HCT116 (cell line): ENCODE data around the gene MEI1. TPM values are rescaled to one million over a fixed set of nuclear protein-coding genes. Genes with fewer than 3 reads are reported as not detected.

Experiments
- ATAC-seq: fragments of 200-7000 bp; cut with Tn5 transposase; 2 replicates; pipeline ENCODE4 v1.9.1; 2020; ENCODE audit warnings: mild to moderate bottlenecking, moderate library complexity
- BruUV-seq: library from RNA; stranded (reverse); fragments of 400-500 nt; replicated peaks from 2 replicates; lab custom pipeline; 2021; lab: Mats Ljungman, UMichigan
- CTCF ChIA-PET: fragments of 300-600 bp; sonication (Branson Sonifier 250); formaldehyde crosslinking; loops from one replicate; lab custom pipeline; 2021; ENCODE audit warnings: antibody characterized with exemption; lab: Charles Lee
- POLR2A ChIA-PET: fragments of 300-600, 350-600 bp; sonication (Branson Sonifier 250); formaldehyde crosslinking; loops from one replicate; lab custom pipeline; 2021; ENCODE audit warnings: antibody characterized with exemption; lab: Charles Lee
- RAD21 ChIA-PET, 2 experiments: fragments of 300-600 bp; sonication (Branson Sonifier 250); formaldehyde crosslinking; loops; one replicate each; lab custom pipeline; 2023; ENCODE audit warnings: low total read pairs in 2 of 2; ENCODE audit not compliant: uncharacterized antibody in 2 of 2, unreplicated experiment in 2 of 2, low non-redundant PET in 1 of 2; lab: Charles Lee
- DNase-seq: peaks from one replicate; pipeline ENCODE4 v3.0.0-alpha.2; 2010; ENCODE audit warnings: low read depth, low spot score
- H2AFZ ChIP-seq: fragments of 200-600 bp; shearing (Covaris generic), sonication (generic); 2 replicates; pipeline ENCODE4 v1.6.1; 2017; ENCODE audit warnings: low read depth, mixed run types, mixed read lengths, antibody characterized with exemption, low read length; ENCODE audit not compliant: poor library complexity, severe bottlenecking
- H3K27ac ChIP-seq: 2 replicates; pipeline ENCODE4 v1.5.1; 2012; ENCODE audit warnings: low read depth, low read length
- H3K27me3 ChIP-seq: fragments of 200-600 bp; sonication (generic); 2 replicates; pipeline ENCODE4 v1.6.1; 2016; ENCODE audit warnings: mixed run types, low read length, mixed read lengths; ENCODE audit not compliant: insufficient read depth
- H3K36me3 ChIP-seq, 2 experiments: fragments of 200-500 bp in 1 of 2; fragments of 200-600 bp in 1 of 2; sonication (Bioruptor generic) in 1 of 2; sonication (generic) in 1 of 2; 2 replicates each; pipeline versions ENCODE4 v1.5.1 to v1.6.1; 2014 to 2016; ENCODE audit warnings: low read length in 2 of 2, inconsistent platforms in 1 of 2, mixed read lengths in 1 of 2, mixed run types in 1 of 2; ENCODE audit not compliant: insufficient read depth in 2 of 2, control insufficient read depth in 1 of 2
- H3K4me1 ChIP-seq, 2 experiments: fragments of 200-600 bp in 1 of 2; sonication (generic) in 1 of 2; 2 replicates each; pipeline versions ENCODE4 v1.5.1 to v1.6.1; 2012 to 2017; ENCODE audit warnings: low read length in 2 of 2, inconsistent platforms in 1 of 2, mild to moderate bottlenecking in 1 of 2, mixed read lengths in 1 of 2, mixed run types in 1 of 2, moderate library complexity in 1 of 2; ENCODE audit not compliant: insufficient read depth in 2 of 2, control insufficient read depth in 1 of 2
- H3K4me2 ChIP-seq: fragments of 200-600 bp; sonication (generic); 2 replicates; pipeline ENCODE4 v1.6.1; 2017; ENCODE audit warnings: mixed run types, low read length, mixed read lengths
- H3K4me3 ChIP-seq, 2 experiments: fragments of 200-600 bp in 1 of 2; sonication (generic) in 1 of 2; replicated peaks in 1 of 2; 2 replicates each; pipeline ENCODE4 v1.5.1; 2011 to 2016; ENCODE audit warnings: low read length in 2 of 2, control low read depth in 1 of 2, low read depth in 1 of 2, mild to moderate bottlenecking in 1 of 2, mixed read lengths in 1 of 2, mixed run types in 1 of 2
- H3K79me2 ChIP-seq: fragments of 200-600 bp; sonication (generic); 2 replicates; pipeline ENCODE4 v1.6.1; 2017; ENCODE audit warnings: mild to moderate bottlenecking, mixed run types, low read length, moderate library complexity, mixed read lengths; ENCODE audit not compliant: insufficient read depth
- H3K9ac ChIP-seq: fragments of 200-600 bp; sonication (generic); 2 replicates; pipeline ENCODE4 v1.6.1; 2016; ENCODE audit warnings: low read length, mixed read lengths
- H3K9me2 ChIP-seq: fragments of 200-600 bp; sonication (generic), shearing (Covaris generic); 2 replicates; pipeline ENCODE4 v1.6.1; 2017; ENCODE audit warnings: mixed run types, mild to moderate bottlenecking, moderate library complexity; ENCODE audit not compliant: insufficient read depth
- H3K9me3 ChIP-seq, 2 experiments: fragments of 200-500 bp in 1 of 2; fragments of 200-600 bp in 1 of 2; sonication (Bioruptor generic) in 1 of 2; sonication (generic) in 1 of 2; 2 replicates each; pipeline ENCODE4 v1.6.1; 2014 to 2017; ENCODE audit warnings: low read length in 2 of 2, mixed read lengths in 2 of 2, inconsistent platforms in 1 of 2, low read depth in 1 of 2, mild to moderate bottlenecking in 1 of 2, mixed run types in 1 of 2, moderate library complexity in 1 of 2; ENCODE audit not compliant: control insufficient read depth in 1 of 2, insufficient read depth in 1 of 2
- H4K20me1 ChIP-seq: fragments of 200-600 bp; sonication (generic), shearing (Covaris generic); 2 replicates; pipeline ENCODE4 v1.6.1; 2017; ENCODE audit warnings: mixed run types, mild to moderate bottlenecking, moderate library complexity; ENCODE audit not compliant: insufficient read depth
- ATF3 ChIP-seq: IDR thresholded peaks from 2 replicates; pipeline ENCODE4 v1.6.1; 2012
- CEBPB ChIP-seq: IDR thresholded peaks from 2 replicates; pipeline ENCODE4 v1.6.1; 2012; ENCODE audit warnings: low read depth
- CTCF ChIP-seq, 3 experiments: fragments of 200-600 bp in 1 of 3; sonication (generic) in 1 of 3; IDR thresholded peaks in 2 of 3; conservative IDR thresholded peaks in 1 of 3; 2 replicates each; pipeline ENCODE4 v1.5.1; 2012 to 2017; ENCODE audit warnings: low read depth in 2 of 3, low read length in 2 of 3, antibody characterized with exemption in 1 of 3, borderline replicate concordance in 1 of 3, control low read depth in 1 of 3, mild to moderate bottlenecking in 1 of 3, mixed read lengths in 1 of 3, mixed run types in 1 of 3, moderate library complexity in 1 of 3; ENCODE audit not compliant: insufficient read depth in 1 of 3
- EGR1 ChIP-seq: IDR thresholded peaks from 2 replicates; pipeline ENCODE4 v1.6.1; 2012; ENCODE audit warnings: low read depth
- ELF1 ChIP-seq: IDR thresholded peaks from 2 replicates; pipeline ENCODE4 v1.6.1; 2012; ENCODE audit warnings: low read depth, borderline replicate concordance
- EZH2phosphoT487 ChIP-seq: fragments of 200-600 bp; IDR thresholded peaks from 2 replicates; pipeline ENCODE4 v1.6.1; 2018; ENCODE audit warnings: antibody characterized with exemption, borderline replicate concordance
- FOSL1 ChIP-seq: IDR thresholded peaks from 2 replicates; pipeline ENCODE4 v1.6.1; 2012; ENCODE audit warnings: low read depth
- MAX ChIP-seq: IDR thresholded peaks from 2 replicates; pipeline ENCODE4 v1.6.1; 2012
- POLR2A ChIP-seq: IDR thresholded peaks from 2 replicates; pipeline ENCODE4 v1.7.0; 2011; ENCODE audit warnings: borderline replicate concordance; ENCODE audit not compliant: insufficient read depth, insufficient read length; ENCODE audit errors: extremely low read depth
- POLR2AphosphoS5 ChIP-seq: IDR thresholded peaks from 2 replicates; pipeline ENCODE4 v1.6.1; 2011; ENCODE audit warnings: mild to moderate bottlenecking, low read depth, low read length, moderate library complexity
- RAD21 ChIP-seq: IDR thresholded peaks from 2 replicates; pipeline ENCODE4 v1.6.1; 2012; ENCODE audit warnings: low read depth, mild to moderate bottlenecking
- REST ChIP-seq: IDR thresholded peaks from 2 replicates; pipeline ENCODE4 v1.6.1; 2012; ENCODE audit warnings: low read depth
- SIN3A ChIP-seq: IDR thresholded peaks from 2 replicates; pipeline ENCODE4 v1.6.1; 2012; ENCODE audit warnings: low read depth
- SP1 ChIP-seq: IDR thresholded peaks from 2 replicates; pipeline ENCODE4 v1.6.1; 2012; ENCODE audit warnings: low read depth
- SRF ChIP-seq: IDR thresholded peaks from 2 replicates; pipeline ENCODE4 v1.6.1; 2012; ENCODE audit warnings: low read depth
- TCF7L2 ChIP-seq: IDR thresholded peaks from 2 replicates; pipeline ENCODE4 v1.7.0; 2011; ENCODE audit warnings: borderline replicate concordance, inconsistent platforms; ENCODE audit not compliant: insufficient read depth, insufficient read length; ENCODE audit errors: extremely low read depth
- ZBTB33 ChIP-seq: IDR thresholded peaks from 2 replicates; pipeline ENCODE4 v1.6.1; 2011; ENCODE audit warnings: mild to moderate bottlenecking, low read length, moderate library complexity; ENCODE audit not compliant: insufficient replicate concordance; ENCODE audit errors: extremely low read depth
- ZFX ChIP-seq: fragments of 450-650 bp; IDR thresholded peaks from 2 replicates; pipeline ENCODE4 v1.6.1; 2017
- ZNF274 ChIP-seq: fragments of 200-500 bp; sonication (Bioruptor generic); IDR thresholded peaks from 2 replicates; pipeline ENCODE4 v1.6.1; 2014; ENCODE audit warnings: mild to moderate bottlenecking, low read depth, low read length, inconsistent platforms
- intact Hi-C: fragments of 100-400 bp; cut with micrococcal nuclease; formaldehyde crosslinking; loops from 2 replicates; pipeline ENCODE4 v1.10.0; 2022
- total RNA-seq: library from RNA; stranded (reverse); gene quantifications from one replicate; pipeline ENCODE4 v1.2.1, GENCODE V29; 2021; ENCODE audit not compliant: unreplicated experiment

Gene MEI1
- total RNA-seq, 1 experiment from 2014 or later: 0.64 TPM

- Histone ChIP-seq H3K36me3 (peaks cover 2 to 10% of the 10 kb centered on the region in 2 experiments; a peak in 3 of 4 replicates), H4K20me1 (no peaks in the 10 kb centered on the region; the same call in 1 of the 2 replicates), H3K9me2 (no peaks in the 10 kb centered on the region), H3K4me2 (no peak overlapping the region), H3K9me3 (no peaks in the 10 kb centered on the region), H3K4me1 (no peaks in the 10 kb centered on the region), H3K79me2 (peaks cover 8% of the 10 kb centered on the region; the same call in 1 of the 2 replicates), H3K4me3 (no peak overlapping the region), H3K27ac (no peak overlapping the region), H3K9ac (no peak overlapping the region), H2AFZ (no peak overlapping the region), H3K27me3 (no peaks in the 10 kb centered on the region)
- ATAC-seq (no peak), DNase-seq (no peak)
- CTCF ChIA-PET: no interaction called here
- TF ChIP-seq SIN3A (no peak), CTCF (IDR thresholded peaks at IDR 0.05 in 2 of 3, conservative IDR thresholded peaks at IDR 0.05 in 1 of 3; ENCODE audit: borderline replicate concordance in 1 of 3, insufficient read depth in 1 of 3, low read depth in 2 of 3, low read length in 2 of 3) (no peak), SP1 (no peak), FOSL1 (no peak), MAX (no peak), ATF3 (no peak), EGR1 (no peak), ZFX (no peak), TCF7L2 (no peak), ZBTB33 (no peak), CEBPB (no peak), RAD21 (no peak), POLR2A (no peak), ZNF274 (no peak), EZH2phosphoT487 (no peak), ELF1 (no peak), POLR2AphosphoS5 (no peak), REST (no peak), SRF (no peak)
- intact Hi-C loops: no loop called here
- RAD21 ChIA-PET: no interaction called here
- no TSS peak for BruUV-seq
- POLR2A ChIA-PET: no interaction called here
Observed at GRCh38 chr22:41815716-41816115, 116.4 kb downstream of the MEI1 start.
